Measurements from ENCODE around the gene IL1F10.
A peak's percentile ranks its signal among the peaks of the same experiment; 100 is the strongest.

Gene IL1F10

DNA sequence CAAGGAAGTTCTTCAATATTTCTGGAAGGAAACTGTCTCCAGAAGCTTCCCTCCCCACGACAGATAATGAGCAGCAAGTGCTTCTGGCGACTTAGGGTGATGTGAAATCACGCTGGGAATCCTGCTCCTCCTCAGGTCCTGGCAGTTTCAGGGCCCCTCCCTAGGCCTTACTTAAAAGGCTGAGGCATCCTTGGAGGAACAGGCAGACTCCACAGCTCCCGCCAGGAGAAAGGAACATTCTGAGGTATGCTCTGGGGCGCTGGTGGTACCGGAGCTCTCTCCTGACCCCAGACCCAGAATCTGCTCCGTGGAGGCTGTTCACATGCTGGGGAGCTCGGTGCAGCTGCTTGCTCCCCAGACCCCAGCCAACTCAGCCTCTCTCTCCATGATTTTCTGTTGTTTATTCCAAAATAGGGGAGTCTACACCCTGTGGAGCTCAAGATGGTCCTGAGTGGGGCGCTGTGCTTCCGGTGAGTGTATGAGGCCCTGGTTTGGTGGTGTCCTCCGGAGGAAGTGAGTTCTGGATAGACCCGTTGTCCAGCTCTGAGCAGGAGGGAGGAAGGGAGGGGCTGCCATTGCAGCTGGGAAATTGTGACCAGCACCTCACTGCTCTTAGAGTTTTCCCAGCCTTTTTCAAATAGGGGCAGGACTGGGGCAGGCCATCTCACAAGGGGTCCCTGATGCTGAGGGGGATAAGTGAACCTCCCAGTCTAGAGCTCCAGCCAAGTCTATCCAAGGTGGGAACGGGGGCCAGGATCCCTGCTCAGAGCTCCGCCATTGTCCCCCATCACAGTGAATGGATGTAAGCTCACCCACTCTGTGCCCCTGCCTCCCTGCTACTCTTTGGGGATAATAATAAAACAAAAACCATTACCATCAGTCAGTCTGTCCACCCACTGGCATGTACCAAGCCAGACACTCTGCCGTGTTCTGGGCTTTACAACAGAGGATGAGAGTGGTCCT, 8.5 kb upstream of the IL1F10 start, which contains the start of gene IL36RN:
TSS of gene IL36RN (plus strand) at position 201 of the 963 bp plus-strand sequence. CDS start at position 442, 241 bp downstream.
- no peak for ATAC-seq

DNA sequence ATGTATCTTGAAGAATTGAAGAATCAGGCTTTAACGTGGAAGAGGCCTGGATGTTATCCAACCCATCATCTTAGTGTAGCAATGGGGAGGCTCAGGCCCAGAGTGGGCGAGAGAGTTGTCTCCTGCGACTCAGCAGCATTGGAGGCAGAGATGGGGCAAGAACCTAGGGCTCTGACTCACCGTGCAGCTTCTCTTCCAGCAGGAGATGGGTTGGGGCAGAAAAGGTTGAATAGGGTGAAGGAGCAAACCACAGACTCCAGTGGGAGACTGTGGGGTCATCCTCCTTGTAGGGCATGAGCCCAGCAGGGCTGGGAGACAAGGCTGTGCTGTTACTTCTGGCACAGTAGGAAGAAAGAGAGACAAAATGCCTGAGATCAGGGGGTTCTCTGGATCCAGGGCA, 7.4 kb upstream of the IL1F10 start:
- peak; percentile 34 for ATAC-seq

DNA sequence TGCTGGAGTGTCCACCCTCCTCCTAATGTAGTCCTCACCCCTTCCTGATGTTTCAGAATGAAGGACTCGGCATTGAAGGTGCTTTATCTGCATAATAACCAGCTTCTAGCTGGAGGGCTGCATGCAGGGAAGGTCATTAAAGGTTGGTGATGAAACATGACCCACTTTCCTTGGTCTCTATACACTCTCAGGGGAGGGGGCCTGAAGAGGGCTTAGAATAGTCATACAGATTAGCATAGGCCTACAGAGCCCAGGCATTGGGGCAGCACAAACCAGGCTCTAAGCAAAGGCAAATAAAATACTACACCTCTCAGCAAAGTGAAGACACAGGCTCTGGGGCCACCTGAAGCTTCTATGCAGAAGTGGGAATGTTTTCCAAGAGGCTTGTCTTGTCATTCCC, 7.0 kb upstream of the IL1F10 start:
- ATAC-seq = no peak

DNA sequence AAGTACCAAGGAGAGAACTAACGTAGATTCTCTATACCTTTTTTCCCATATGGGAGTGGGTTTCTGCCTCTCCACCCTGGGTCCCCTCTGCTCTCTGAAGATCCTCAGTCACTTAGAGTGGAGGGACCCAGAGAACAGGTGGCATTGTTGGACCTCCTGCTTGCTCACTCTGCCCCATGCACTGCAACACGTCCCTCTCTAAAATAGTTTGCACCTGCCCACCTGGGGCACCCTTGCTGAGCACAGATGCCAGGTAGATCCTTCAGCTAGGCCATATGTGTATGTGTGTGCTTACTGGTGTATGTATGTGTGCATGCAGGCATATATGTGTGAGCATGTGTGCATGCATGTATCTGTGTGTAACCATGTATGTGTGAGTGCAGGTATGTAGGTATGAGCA, 6.5 kb upstream of the IL1F10 start:
- no peak for ATAC-seq

DNA sequence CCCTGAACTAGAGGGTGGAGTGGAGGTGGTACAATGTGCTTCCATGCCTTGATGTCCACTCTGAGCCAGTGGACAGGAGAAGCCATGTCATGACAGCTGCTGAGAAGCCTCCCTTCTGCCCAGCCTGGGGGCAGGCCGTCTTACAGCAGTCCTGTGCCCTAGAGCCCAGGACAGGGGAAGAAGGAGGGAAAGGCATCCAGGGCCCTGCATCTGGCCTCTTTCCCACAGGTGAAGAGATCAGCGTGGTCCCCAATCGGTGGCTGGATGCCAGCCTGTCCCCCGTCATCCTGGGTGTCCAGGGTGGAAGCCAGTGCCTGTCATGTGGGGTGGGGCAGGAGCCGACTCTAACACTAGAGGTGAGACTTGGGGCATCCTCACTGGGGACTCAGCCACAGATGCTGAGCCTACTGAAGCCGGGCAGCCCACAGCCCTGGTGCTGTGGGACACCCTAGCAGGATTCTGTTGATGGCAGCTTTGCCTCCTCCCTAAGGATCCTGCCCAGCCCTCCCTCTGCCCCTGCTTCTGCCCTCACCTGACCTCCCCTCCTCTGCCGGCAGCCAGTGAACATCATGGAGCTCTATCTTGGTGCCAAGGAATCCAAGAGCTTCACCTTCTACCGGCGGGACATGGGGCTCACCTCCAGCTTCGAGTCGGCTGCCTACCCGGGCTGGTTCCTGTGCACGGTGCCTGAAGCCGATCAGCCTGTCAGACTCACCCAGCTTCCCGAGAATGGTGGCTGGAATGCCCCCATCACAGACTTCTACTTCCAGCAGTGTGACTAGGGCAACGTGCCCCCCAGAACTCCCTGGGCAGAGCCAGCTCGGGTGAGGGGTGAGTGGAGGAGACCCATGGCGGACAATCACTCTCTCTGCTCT, 5.6 kb upstream of the IL1F10 start:
- ATAC-seq = no peak

DNA sequence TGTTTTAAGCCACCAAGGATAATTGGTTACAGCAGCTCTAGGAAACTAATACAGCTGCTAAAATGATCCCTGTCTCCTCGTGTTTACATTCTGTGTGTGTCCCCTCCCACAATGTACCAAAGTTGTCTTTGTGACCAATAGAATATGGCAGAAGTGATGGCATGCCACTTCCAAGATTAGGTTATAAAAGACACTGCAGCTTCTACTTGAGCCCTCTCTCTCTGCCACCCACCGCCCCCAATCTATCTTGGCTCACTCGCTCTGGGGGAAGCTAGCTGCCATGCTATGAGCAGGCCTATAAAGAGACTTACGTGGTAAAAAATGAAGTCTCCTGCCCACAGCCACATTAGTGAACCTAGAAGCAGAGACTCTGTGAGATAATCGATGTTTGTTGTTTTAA, 3.5 kb upstream of the IL1F10 start:
- no peak for ATAC-seq

DNA sequence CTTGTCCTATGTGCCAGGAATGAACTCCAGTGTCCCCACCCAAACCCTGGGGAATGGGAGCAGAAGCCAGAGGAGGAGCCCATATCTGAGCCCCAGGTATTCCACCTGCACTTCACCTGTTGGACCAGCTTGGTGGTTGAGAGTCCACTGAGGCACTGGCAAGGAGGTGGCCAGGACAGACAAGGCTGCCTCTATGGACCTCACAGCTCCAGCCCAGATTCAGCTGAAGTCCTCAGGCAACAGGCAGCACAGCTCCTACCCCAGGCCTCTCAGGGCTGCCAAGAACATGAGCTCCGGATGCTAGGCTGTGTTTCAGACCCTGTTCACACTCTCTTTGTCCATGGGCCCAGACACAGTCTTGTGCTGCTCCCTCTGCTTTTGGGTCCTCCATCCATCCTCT, 2.9 kb upstream of the IL1F10 start:
- ATAC-seq = no peak

DNA sequence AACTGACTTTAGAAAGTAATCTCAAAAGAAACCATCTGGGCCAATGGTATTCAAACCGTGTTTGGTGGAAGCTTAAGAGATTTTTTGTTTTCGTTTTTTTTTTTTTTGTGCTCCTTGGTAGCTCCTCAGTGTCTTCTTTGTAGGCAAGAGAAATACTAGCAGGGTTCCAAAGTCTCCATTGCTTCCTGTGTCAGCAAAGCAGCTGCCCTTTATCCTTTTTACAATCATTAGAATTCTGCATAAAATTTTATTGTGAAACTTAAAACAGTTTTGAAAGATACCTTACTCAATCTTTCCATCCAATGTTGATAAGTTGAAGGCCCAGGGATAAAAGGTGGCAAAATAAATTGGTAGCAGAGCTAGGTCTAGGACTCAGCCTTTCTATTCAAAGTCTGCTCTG, 479 bp downstream of the IL1F10 start:
- no peak for ATAC-seq

DNA sequence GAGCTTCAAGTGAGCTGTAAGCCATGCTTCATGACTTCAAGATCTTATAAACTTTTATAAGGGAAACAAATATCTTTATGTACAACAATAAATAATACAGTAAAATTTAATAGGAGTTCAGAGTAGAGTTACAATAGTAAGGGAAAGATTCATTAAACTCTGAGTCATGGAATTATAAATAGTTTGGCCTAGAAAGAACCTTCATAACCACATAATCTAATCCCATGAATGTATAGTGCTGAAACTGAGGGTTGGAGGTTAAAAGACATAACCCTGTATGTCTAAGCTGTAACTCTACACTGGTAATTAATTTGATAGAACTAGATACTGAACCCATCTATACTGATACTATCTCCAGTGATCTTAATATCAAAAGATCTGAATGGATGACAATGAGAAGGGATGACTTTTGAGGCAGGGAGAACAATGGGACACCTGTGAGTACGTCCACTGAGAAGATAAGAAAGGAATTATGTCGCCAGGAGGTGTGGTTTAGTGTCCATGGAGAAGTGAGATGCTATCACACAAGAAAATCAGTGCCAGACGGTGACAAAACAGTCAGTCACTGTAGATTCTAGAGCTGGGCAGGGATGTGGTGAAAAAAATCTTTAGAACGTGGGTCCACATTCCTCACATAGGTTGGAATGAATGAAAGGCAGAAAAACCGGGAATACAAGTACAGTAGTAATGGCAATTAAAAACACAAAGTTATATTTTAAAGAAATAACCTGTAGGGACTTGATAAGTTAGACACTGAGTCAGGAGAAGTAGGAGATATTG, 1.1 kb downstream of the IL1F10 start:
- no peak for ATAC-seq

DNA sequence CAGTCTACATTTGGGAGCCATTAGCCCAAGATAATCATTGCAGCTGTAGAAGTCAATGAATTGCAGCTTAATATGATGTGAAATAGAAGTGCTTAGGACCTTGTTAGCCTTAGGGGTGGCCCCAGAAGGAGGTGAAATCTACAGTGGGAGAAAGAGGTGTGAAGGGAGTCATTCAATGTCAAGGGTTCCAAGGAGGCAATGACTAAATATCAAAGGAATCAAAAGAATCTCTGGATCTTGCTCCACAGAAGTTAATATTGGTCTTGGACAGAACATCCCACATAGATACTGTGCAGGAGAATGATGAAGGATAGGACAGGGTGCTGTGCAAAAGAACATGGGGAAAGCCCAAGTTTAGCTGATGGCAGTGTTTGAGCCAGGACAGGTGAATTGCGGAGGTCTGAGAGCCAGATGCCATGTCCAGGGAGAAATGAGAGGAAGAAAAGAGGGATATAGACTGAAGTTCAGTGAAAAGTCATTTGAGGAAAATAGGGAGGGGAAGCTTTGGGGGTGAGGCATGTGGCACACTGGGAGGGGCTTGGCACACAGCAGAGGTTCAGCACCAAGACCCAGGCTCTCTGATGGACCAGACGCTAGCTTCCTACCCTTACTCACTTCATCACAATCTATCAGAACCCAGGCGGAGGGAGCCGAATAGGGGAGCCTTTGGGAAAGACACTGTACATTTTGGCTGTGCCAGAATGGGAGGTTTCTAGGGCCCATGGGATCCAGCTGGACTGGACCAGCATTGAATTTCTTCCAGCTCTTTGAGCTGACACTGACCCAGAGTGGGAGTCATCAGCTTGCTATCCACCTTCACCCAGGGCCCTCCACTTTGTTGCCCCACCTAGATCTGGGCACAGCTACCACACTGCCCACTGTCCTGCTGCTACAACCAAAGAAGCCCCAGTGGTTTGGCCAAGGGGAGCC, 2.2 kb downstream of the IL1F10 start:
- no peak for ATAC-seq

DNA sequence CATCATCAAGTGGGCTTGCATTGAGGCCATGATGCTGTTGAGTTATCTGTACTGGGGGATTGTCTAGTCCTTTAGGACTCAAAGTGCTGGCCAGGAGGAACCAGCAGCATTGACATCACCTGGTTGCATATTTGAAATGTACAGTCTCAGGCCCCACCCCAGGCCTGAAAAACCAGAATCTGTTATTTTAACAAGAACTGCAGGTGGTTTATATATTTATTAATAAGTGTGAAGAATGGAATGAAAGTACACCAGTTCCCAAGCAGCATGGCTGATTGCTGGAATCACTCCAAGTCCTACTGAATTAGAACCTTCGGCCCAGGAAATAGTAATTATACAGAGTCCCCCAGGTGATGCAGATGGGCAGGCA, 2.8 kb downstream of the IL1F10 start:
- ATAC-seq = no peak

DNA sequence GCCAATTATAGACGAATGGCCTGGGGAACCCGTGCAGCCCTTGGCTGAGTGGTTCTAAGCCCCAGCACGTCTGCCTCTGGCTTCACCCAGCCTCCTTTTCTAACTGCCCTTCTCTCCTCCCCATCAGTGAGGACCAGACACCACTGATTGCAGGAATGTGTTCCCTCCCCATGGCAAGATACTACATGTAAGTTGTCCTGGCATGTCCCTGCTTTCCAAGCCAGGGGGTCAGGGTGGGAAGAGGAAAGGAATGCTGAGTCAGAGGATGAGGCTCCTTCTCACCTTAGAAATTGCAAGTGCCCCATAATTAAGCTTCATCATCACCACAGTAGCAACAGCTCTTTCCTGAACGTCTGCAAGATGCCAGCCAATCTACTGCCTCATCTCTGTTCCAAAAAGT, 4.8 kb downstream of the IL1F10 start:
- no peak for ATAC-seq

DNA sequence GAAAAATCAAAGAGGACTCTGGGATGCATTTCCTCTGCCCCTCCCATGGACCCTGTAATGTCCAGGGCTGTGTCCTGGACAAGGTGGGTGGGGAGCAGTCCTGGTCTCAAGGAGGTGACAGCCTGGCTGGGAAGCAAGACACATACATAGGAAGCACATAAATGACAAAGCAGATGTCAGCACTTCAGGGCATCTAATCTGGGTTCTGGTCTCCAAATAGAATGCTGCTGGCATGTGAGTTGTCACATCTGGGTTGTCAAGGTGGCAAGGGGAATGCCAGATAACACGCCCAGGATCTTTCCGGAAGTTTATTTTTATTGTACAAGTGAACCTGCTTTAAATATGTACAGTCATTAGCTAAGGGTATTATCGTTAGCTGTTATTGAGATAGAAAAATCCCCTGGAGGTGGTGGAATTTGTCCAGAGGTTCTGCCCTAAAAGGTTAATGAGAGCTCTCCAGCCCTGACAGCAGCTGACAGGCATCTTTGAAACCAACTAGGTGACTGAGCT, 5.6 kb downstream of the IL1F10 start:
- no peak for ATAC-seq

DNA sequence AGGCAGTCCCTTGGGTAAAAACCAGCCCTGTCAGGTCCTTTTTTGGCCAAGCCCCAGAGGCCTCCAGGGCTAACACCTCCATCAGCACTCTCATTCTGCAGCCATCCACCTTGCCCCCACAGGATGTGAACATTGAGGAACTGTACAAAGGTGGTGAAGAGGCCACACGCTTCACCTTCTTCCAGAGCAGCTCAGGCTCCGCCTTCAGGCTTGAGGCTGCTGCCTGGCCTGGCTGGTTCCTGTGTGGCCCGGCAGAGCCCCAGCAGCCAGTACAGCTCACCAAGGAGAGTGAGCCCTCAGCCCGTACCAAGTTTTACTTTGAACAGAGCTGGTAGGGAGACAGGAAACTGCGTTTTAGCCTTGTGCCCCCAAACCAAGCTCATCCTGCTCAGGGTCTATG, 7.3 kb downstream of the IL1F10 start:
- no peak for ATAC-seq

DNA sequence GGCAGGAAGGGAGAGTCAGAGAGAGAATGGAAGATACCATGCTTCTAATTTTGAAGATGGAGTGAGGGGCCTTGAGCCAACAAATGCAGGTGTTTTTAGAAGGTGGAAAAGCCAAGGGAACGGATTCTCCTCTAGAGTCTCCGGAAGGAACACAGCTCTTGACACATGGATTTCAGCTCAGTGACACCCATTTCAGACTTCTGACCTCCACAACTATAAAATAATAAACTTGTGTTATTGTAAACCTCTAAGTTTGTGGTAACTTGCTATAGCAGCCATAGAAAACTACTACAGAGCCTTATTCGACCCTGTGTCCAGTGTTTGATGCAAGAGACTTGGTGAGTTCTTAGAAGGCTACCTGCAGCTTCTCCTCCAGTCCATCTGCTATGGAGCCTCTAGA, 7.8 kb downstream of the IL1F10 start:
- no peak for ATAC-seq

DNA sequence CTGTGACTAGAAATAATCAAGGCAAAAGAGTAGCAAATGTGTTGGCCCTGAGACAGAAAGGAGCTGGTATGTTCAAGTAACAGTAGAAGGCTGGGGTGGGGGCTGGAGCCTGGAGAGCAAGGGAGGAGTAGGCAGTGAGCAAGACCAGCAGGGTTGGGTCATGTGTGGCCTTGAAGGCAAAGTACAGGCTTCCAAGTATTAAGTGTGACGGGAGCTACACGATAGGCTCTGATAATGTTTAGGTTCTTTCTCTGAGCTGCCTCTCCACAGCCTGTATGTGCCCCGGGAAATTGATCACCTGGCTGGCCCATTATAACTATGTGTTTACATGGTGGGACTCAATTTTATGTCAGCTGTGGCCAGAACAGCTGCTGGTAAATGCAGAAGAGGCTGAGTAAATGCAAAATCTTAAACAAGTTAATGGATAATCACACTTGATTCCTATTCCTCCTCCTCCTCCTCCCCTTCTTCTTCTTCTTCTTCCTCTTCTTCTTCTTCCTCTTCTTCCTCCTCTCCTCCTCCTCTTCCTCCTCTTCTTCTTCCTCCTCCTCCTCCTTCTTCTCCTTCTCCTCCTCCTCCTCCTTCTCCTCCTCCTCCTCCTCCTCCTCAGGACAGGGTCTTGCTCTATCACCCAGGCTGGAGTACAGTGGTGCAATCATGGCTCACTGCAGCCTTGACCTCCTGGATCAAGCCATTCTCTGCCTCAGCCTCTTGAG, 9.3 kb downstream of the IL1F10 start:
- no peak for ATAC-seq

DNA sequence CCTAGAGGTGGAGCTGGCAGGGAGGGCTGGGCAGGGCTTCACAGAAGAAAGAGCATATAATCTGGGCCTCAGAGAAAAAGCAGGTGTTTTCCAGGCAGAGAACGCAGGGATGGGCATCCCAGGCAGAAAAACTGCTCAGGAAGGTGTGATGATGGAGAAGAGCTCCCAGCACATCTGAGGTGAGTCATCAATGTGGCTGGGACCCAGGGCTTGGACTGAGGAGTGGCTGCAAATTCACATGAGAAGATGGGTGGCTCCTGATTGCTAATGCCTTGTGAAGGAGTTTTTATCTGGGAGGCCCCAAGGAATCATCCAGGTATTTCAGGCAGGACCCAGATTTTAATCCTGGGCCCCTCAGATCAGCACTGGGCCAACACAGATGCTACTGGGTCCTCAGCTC, 10.2 kb downstream of the IL1F10 start:
- ATAC-seq = no peak

DNA sequence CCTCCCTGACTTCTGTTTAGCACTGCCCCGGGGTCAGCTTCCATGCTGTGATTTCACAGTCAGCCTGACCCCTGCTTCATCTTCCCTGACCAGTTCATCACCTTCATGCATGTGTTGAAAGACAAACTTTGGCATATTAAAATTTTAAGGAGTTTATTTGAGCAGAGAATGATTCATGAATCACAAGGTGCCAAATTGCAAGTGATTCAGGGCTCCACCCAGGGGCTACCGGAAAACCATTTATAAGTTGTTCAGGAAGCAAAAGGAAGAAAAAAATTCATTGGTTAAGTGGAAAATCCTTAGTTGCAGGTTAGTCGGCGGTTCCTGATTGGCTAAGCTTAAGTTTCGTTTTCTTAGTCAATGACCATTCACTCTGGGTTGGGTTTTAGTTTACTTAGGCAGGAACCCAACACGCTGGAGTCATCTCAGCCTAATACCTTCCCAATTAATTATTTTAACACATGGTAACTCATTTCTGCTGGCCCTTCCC, 10.6 kb downstream of the IL1F10 start:
- no peak for ATAC-seq

DNA sequence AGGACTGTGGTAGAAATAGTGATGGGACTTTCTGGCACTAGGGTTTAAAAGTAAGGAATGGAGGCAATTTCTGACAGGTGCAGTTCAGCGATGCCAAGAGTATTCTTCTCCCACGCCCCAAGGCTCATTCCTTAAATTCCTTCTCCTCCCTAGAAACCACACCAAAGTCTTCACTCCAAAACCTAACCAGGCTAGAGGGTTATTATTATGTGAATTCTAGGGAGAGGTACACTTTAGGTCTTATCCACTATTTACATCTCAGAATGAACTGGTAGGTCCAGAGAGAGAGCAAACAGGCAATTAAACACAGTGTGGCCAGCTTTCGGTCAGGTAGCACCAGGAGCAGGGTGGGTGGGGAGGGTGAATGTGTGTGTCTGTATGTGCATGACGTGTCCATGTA, 11.4 kb downstream of the IL1F10 start:
- no peak for ATAC-seq

DNA sequence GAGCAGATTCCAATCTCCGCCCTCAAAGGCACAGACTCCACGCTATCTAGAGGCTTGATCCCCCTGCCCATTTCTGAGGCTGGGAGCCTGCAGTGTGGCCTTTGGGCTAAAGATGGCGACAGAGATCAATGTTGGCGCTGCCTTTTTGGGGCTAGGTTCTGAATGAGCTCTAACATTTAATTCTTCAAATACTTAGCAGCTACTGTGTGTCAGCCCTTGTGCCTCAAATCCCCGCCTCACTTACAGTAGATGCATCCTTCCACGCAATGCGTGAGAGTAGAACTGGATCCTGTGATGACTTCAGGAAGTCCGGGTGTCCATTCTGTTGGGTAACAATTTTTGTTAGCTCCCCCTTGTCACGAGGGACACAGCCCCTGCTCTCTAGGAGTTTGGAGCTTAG, 12.4 kb downstream of the IL1F10 start:
- peak; percentile 60 to 61 for ATAC-seq

Data from activated CD4-positive, CD25-positive, alpha-beta regulatory T cell treated with anti-CD3 and anti-CD28 coated beads, Interleukin-2, amount 50 U/mL, for 24 hours (primary cell).